Suprapubic skin (tissue), 4 donors: ENCODE measurements around the gene SLCO6A1.

Experiments
- EP300 ChIP-seq: sonication (generic); formaldehyde crosslinking; IDR thresholded peaks from one replicate; pipeline ENCODE4 v1.6.1; 2017; ENCODE audit warnings: antibody characterized with exemption
- POLR2A ChIP-seq, 2 donors: fragments of 450-650 bp; IDR thresholded peaks; one replicate each; pipeline ENCODE4 v1.6.1; 2017; ENCODE audit warnings: antibody characterized with exemption in 2 of 2, mild to moderate bottlenecking in 2 of 2, moderate library complexity in 2 of 2
- POLR2AphosphoS5 ChIP-seq, 3 donors: sonication (generic); formaldehyde crosslinking; IDR thresholded peaks; one replicate each; pipeline ENCODE4 v1.6.1; 2017; ENCODE audit warnings: antibody characterized with exemption in 3 of 3
- TF ChIP-seq, protein P1 (sequence below), 2 donors: fragments of 200-600 bp in 1 of 2; fragments of 450-650 bp in 1 of 2; sonication (generic) in 1 of 2; IDR thresholded peaks; one replicate each; pipeline ENCODE4 v1.5.1; 2016 to 2019; ENCODE audit warnings: antibody characterized with exemption in 2 of 2, mild to moderate bottlenecking in 1 of 2, moderate library complexity in 1 of 2

DNA sequence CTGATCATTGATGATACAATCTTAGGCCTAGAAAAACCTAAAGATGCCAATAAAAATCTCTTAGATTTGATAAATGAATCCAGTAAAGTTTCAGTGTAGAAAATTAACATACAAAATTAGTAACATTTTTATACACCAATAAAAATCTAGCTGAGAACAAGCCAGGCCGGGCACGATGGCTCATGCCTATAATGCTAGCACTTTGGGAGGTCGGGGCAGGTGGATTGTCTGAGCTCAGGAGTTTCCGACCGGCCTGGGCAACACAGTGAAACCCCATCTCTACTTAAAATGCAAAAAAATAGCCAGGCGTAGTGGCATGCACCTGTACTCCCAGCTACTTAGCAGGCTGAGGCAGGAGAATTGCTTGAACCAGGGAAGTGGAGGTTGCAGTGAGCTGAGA is 84.4 kb downstream of the SLCO6A1 start:
- TF ChIP-seq, protein P1, sequence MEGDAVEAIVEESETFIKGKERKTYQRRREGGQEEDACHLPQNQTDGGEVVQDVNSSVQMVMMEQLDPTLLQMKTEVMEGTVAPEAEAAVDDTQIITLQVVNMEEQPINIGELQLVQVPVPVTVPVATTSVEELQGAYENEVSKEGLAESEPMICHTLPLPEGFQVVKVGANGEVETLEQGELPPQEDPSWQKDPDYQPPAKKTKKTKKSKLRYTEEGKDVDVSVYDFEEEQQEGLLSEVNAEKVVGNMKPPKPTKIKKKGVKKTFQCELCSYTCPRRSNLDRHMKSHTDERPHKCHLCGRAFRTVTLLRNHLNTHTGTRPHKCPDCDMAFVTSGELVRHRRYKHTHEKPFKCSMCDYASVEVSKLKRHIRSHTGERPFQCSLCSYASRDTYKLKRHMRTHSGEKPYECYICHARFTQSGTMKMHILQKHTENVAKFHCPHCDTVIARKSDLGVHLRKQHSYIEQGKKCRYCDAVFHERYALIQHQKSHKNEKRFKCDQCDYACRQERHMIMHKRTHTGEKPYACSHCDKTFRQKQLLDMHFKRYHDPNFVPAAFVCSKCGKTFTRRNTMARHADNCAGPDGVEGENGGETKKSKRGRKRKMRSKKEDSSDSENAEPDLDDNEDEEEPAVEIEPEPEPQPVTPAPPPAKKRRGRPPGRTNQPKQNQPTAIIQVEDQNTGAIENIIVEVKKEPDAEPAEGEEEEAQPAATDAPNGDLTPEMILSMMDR (IDR thresholded peaks at IDR 0.05) = no peak
- TF ChIP-seq POLR2A (IDR thresholded peaks at IDR 0.05) (no peak), EP300 (no peak), POLR2AphosphoS5 (IDR thresholded peaks at IDR 0.05) (no peak)
